ES-I3 (cell line): ENCODE results near the gene CGGBP1.

Experiments used
- H3K36me3 ChIP-seq: 2 replicates; pipeline ENCODE4 v1.6.1; 2013; ENCODE audit warnings: mild to moderate bottlenecking, low read length, control low read depth, moderate library complexity; ENCODE audit not compliant: insufficient read depth
- H3K4me1 ChIP-seq: 2 replicates; pipeline ENCODE4 v1.6.1; 2013; ENCODE audit warnings: mild to moderate bottlenecking, control low read depth, low read length; ENCODE audit not compliant: insufficient read depth
- H3K9ac ChIP-seq: 2 replicates; pipeline ENCODE4 v1.6.1; 2013; ENCODE audit warnings: low read depth, mild to moderate bottlenecking, low read length, moderate library complexity
- H3K9me3 ChIP-seq: 2 replicates; pipeline ENCODE4 v1.6.1; 2013; ENCODE audit warnings: mild to moderate bottlenecking, low read length, moderate library complexity; ENCODE audit not compliant: control insufficient read depth, insufficient read depth

The CGGBP1 gene

GRCh38 chr3:88058306-88058580 lies 562 bp downstream of the CGGBP1 start:
- peak overlapping the region; percentile 93 for H3K9ac ChIP-seq
- no peaks in the 10 kb centered on the region for H3K4me1 ChIP-seq
- peaks cover 4% of the 10 kb centered on the region for H3K36me3 ChIP-seq
- H3K9me3 ChIP-seq: no peaks in the 10 kb centered on the region

- Histone ChIP-seq H3K9me3 (no peaks in the 10 kb centered on the region), H3K4me1 (no peaks in the 10 kb centered on the region), H3K36me3 (peaks cover 4% of the 10 kb centered on the region), H3K9ac (peak overlapping the region; percentile 93)
These were observed 1.0 kb downstream of the CGGBP1 start for GRCh38 chr3:88057630-88058305.

- Histone ChIP-seq H3K4me1 (no peaks in the 10 kb centered on the region), H3K9ac (no peak overlapping the region), H3K36me3 (no peaks in the 10 kb centered on the region), H3K9me3 (no peaks in the 10 kb centered on the region)
These were observed 12.0 kb downstream of the CGGBP1 start for GRCh38 chr3:88046766-88047165.

GRCh38 chr3:88044411-88044810 lies 14.4 kb downstream of the CGGBP1 start:
- Histone ChIP-seq H3K9me3 (no peaks in the 10 kb centered on the region), H3K9ac (no peak overlapping the region), H3K4me1 (no peaks in the 10 kb centered on the region), H3K36me3 (no peaks in the 10 kb centered on the region)

GRCh38 chr3:88041005-88041404 lies 17.8 kb downstream of the CGGBP1 start:
- Histone ChIP-seq H3K9me3 (no peaks in the 10 kb centered on the region), H3K36me3 (no peaks in the 10 kb centered on the region), H3K4me1 (no peaks in the 10 kb centered on the region), H3K9ac (no peak overlapping the region)

- no peaks in the 10 kb centered on the region for H3K36me3 ChIP-seq
- H3K9ac ChIP-seq: no peak overlapping the region
- H3K4me1 ChIP-seq: no peaks in the 10 kb centered on the region
- no peaks in the 10 kb centered on the region for H3K9me3 ChIP-seq
These were observed 18.3 kb downstream of the CGGBP1 start for GRCh38 chr3:88040529-88040928.

- no peaks in the 10 kb centered on the region for H3K36me3 ChIP-seq
- H3K9ac ChIP-seq: no peak overlapping the region
- H3K4me1 ChIP-seq: no peaks in the 10 kb centered on the region
- no peaks in the 10 kb centered on the region for H3K9me3 ChIP-seq
These were observed 20.2 kb downstream of the CGGBP1 start for GRCh38 chr3:88038566-88038965.

GRCh38 chr3:88036221-88036620 lies 22.6 kb downstream of the CGGBP1 start:
- H3K9ac ChIP-seq: no peak overlapping the region
- no peaks in the 10 kb centered on the region for H3K36me3 ChIP-seq
- H3K9me3 ChIP-seq: no peaks in the 10 kb centered on the region
- no peaks in the 10 kb centered on the region for H3K4me1 ChIP-seq

- Histone ChIP-seq H3K9ac (no peak overlapping the region), H3K4me1 (no peaks in the 10 kb centered on the region), H3K36me3 (no peaks in the 10 kb centered on the region), H3K9me3 (no peaks in the 10 kb centered on the region)
These were observed 24.1 kb downstream of the CGGBP1 start for GRCh38 chr3:88034491-88035275.

- Histone ChIP-seq H3K9ac (no peak overlapping the region), H3K36me3 (no peaks in the 10 kb centered on the region), H3K4me1 (no peaks in the 10 kb centered on the region), H3K9me3 (no peaks in the 10 kb centered on the region)
These were observed 25.0 kb downstream of the CGGBP1 start for GRCh38 chr3:88033808-88034207.

- Histone ChIP-seq H3K9ac (no peak overlapping the region), H3K36me3 (no peaks in the 10 kb centered on the region), H3K9me3 (no peaks in the 10 kb centered on the region), H3K4me1 (no peaks in the 10 kb centered on the region)
These were observed 25.7 kb downstream of the CGGBP1 start for GRCh38 chr3:88033079-88033478.

GRCh38 chr3:88032245-88032644 lies 26.6 kb downstream of the CGGBP1 start:
- H3K9ac ChIP-seq: no peak overlapping the region
- H3K9me3 ChIP-seq: no peaks in the 10 kb centered on the region
- no peaks in the 10 kb centered on the region for H3K4me1 ChIP-seq
- no peaks in the 10 kb centered on the region for H3K36me3 ChIP-seq

- Histone ChIP-seq H3K4me1 (no peaks in the 10 kb centered on the region), H3K36me3 (no peaks in the 10 kb centered on the region), H3K9me3 (no peaks in the 10 kb centered on the region), H3K9ac (no peak overlapping the region)
These were observed 27.1 kb downstream of the CGGBP1 start for GRCh38 chr3:88031642-88032077.

- H3K36me3 ChIP-seq: no peaks in the 10 kb centered on the region
- no peak overlapping the region for H3K9ac ChIP-seq
- H3K9me3 ChIP-seq: peaks cover 4% of the 10 kb centered on the region; the same call in 1 of the 2 replicates
- H3K4me1 ChIP-seq: no peaks in the 10 kb centered on the region
These were observed 28.6 kb downstream of the CGGBP1 start for GRCh38 chr3:88030210-88030609.

GRCh38 chr3:88028876-88029275 lies 29.9 kb downstream of the CGGBP1 start:
- no peaks in the 10 kb centered on the region for H3K36me3 ChIP-seq
- no peak overlapping the region for H3K9ac ChIP-seq
- H3K4me1 ChIP-seq: no peaks in the 10 kb centered on the region
- H3K9me3 ChIP-seq: peaks cover 4% of the 10 kb centered on the region; the same call in 1 of the 2 replicates
